ENCODE data around the gene LYPD3.

DNA sequence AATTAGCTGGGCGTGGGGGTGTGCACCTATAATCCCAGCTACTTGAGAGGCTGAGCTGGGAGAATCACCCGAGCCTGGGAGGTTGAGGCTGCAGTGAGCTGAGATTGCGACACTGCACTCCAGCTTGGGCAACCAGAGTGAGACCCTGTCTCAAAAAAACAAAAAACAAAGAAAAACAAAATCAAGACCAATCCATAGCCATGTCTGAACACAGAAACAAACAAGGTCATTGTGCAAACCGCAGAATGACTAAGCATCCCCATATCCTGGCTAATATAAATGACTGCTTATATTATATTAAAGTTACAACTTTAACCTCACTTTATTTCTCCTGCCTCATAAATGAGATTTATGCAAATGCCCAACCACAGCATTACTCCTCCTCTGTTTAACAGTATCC, 2.3 kb upstream of the LYPD3 start:
- TF ChIP-seq POLR2A (IDR thresholded peaks at IDR 0.05), result no peak
- TF ChIP-seq, protein P1, sequence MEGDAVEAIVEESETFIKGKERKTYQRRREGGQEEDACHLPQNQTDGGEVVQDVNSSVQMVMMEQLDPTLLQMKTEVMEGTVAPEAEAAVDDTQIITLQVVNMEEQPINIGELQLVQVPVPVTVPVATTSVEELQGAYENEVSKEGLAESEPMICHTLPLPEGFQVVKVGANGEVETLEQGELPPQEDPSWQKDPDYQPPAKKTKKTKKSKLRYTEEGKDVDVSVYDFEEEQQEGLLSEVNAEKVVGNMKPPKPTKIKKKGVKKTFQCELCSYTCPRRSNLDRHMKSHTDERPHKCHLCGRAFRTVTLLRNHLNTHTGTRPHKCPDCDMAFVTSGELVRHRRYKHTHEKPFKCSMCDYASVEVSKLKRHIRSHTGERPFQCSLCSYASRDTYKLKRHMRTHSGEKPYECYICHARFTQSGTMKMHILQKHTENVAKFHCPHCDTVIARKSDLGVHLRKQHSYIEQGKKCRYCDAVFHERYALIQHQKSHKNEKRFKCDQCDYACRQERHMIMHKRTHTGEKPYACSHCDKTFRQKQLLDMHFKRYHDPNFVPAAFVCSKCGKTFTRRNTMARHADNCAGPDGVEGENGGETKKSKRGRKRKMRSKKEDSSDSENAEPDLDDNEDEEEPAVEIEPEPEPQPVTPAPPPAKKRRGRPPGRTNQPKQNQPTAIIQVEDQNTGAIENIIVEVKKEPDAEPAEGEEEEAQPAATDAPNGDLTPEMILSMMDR (IDR thresholded peaks at IDR 0.05), result no peak

Measured in esophagus squamous epithelium (tissue), 4 donors.